Common myeloid progenitor, CD34-positive (primary cell): ENCODE results near the gene METTL15.

Experiments used
- CTCF ChIA-PET: fragments of 350-600 bp; sonication (Branson Sonifier 250); formaldehyde crosslinking; loops from one replicate; lab custom pipeline; 2021; ENCODE audit warnings: antibody characterized with exemption; lab: Charles Lee
- POLR2A ChIA-PET: fragments of 350-600 bp; sonication (Branson Sonifier 250); formaldehyde crosslinking; loops from one replicate; lab custom pipeline; 2021; ENCODE audit warnings: antibody characterized with exemption; lab: Charles Lee
- DNase-seq, 3 donors: peaks; one replicate each; pipeline versions ENCODE4 v3.0.0 to v3.0.0-alpha.2; 2013
- H3K27ac ChIP-seq, 2 experiments: 1 replicate in 1 of 2; 2 replicates in 1 of 2; pipeline ENCODE4 v1.7.0; 2013; ENCODE audit warnings: inconsistent platforms in 2 of 2, low read length in 2 of 2, mild to moderate bottlenecking in 2 of 2, low read depth in 1 of 2, moderate library complexity in 1 of 2; ENCODE audit not compliant: severe bottlenecking in 2 of 2, insufficient read depth in 1 of 2, poor library complexity in 1 of 2
- H3K27me3 ChIP-seq, 5 experiments: replicated peaks in 2 of 5; 1 replicate in 3 of 5; 2 replicates in 2 of 5; pipeline versions ENCODE4 v1.6.1 to v1.7.0; 2013; ENCODE audit warnings: low read length in 4 of 5, mild to moderate bottlenecking in 2 of 5, moderate library complexity in 2 of 5, inconsistent platforms in 1 of 5; ENCODE audit not compliant: insufficient read depth in 5 of 5, control insufficient read depth in 4 of 5
- H3K36me3 ChIP-seq, 4 experiments: 1 replicate in 2 of 4; 2 replicates in 2 of 4; pipeline versions ENCODE4 v1.6.1 to v1.7.0; 2013; ENCODE audit warnings: low read length in 3 of 4, control low read depth in 1 of 4, mild to moderate bottlenecking in 1 of 4; ENCODE audit not compliant: control insufficient read depth in 4 of 4, insufficient read depth in 4 of 4
- H3K4me1 ChIP-seq, 4 experiments: 1 replicate in 3 of 4; 2 replicates in 1 of 4; pipeline versions ENCODE4 v1.6.1 to v1.7.1; 2013; ENCODE audit warnings: low read length in 3 of 4, mild to moderate bottlenecking in 3 of 4, control low read depth in 1 of 4, inconsistent platforms in 1 of 4, moderate library complexity in 1 of 4; ENCODE audit not compliant: control insufficient read depth in 4 of 4, insufficient read depth in 4 of 4; ENCODE audit errors: control extremely low read depth in 1 of 4
- H3K4me3 ChIP-seq, 7 experiments: 1 replicate in 4 of 7; 2 replicates in 3 of 7; pipeline versions ENCODE4 v1.5.1 to v1.7.0; 2013; ENCODE audit warnings: mild to moderate bottlenecking in 7 of 7, low read length in 6 of 7, moderate library complexity in 6 of 7, inconsistent platforms in 2 of 7, low read depth in 2 of 7, control low read depth in 1 of 7; ENCODE audit not compliant: insufficient read depth in 4 of 7, control insufficient read depth in 1 of 7; ENCODE audit errors: extremely low read depth in 1 of 7
- H3K9me3 ChIP-seq, 5 experiments: 1 replicate in 4 of 5; 2 replicates in 1 of 5; pipeline versions ENCODE4 v1.6.1 to v1.7.1; 2013; ENCODE audit warnings: low read length in 4 of 5, mild to moderate bottlenecking in 2 of 5, inconsistent platforms in 1 of 5, low read depth in 1 of 5, moderate library complexity in 1 of 5; ENCODE audit not compliant: control insufficient read depth in 4 of 5, insufficient read depth in 2 of 5; ENCODE audit errors: control extremely low read depth in 1 of 5
- WGBS: methylation state at CpG from one replicate; pipeline ENCODE4 v1.1.5; 2013; ENCODE audit not compliant: insufficient coverage; 5-methylcytosine and 5-hydroxymethylcytosine counted together

METTL15 gene

GRCh38 chr11:28243581-28243980 lies 135.4 kb downstream of the METTL15 start:
- H3K4me1 ChIP-seq, result no peaks in the 10 kb centered on the region
- H3K36me3 ChIP-seq, result peaks cover 0 to 3% (median 0%) of the 10 kb centered on the region in 4 experiments
- ChIA-PET POLR2A (no interaction called here), CTCF (no interaction called here)
- H3K4me3 ChIP-seq, result no peak overlapping the region
- DNase-seq, result no peak
- H3K9me3 ChIP-seq, result peaks cover 0 to 5% (median 1%) of the 10 kb centered on the region in 5 experiments
- no peak overlapping the region for H3K27ac ChIP-seq
- WGBS, result no CpG with 5 or more reads among the region's 2 CpGs
- no peaks in the 10 kb centered on the region for H3K27me3 ChIP-seq

- ChIA-PET CTCF (no interaction called here), POLR2A (no interaction called here)
- Histone ChIP-seq H3K4me3 (no peak overlapping the region), H3K36me3 (peaks cover 0 to 3% (median 0%) of the 10 kb centered on the region in 4 experiments), H3K4me1 (no peaks in the 10 kb centered on the region), H3K27ac (no peak overlapping the region), H3K9me3 (peaks cover 0 to 5% (median 1%) of the 10 kb centered on the region in 5 experiments), H3K27me3 (no peaks in the 10 kb centered on the region)
- WGBS, result no CpG with 5 or more reads among the region's 2 CpGs
- DNase-seq, result no peak
Measured at GRCh38 chr11:28245131-28245530, 136.9 kb downstream of the METTL15 start.

- no peak overlapping the region for H3K4me3 ChIP-seq
- no peak for DNase-seq
- peaks cover 0 to 2% (median 0%) of the 10 kb centered on the region in 4 experiments for H3K4me1 ChIP-seq
- H3K36me3 ChIP-seq, result peaks cover 0 to 3% (median 1%) of the 10 kb centered on the region in 4 experiments
- ChIA-PET CTCF (no interaction called here), POLR2A (no interaction called here)
- no peak overlapping the region for H3K27ac ChIP-seq
- H3K27me3 ChIP-seq, result no peaks in the 10 kb centered on the region
- peaks cover 0 to 5% (median 1%) of the 10 kb centered on the region in 5 experiments for H3K9me3 ChIP-seq
Measured at GRCh38 chr11:28250192-28250591, 142.0 kb downstream of the METTL15 start.

- Histone ChIP-seq H3K27ac (no peak overlapping the region), H3K4me1 (peaks cover 0 to 2% (median 0%) of the 10 kb centered on the region in 4 experiments), H3K36me3 (peaks cover 0 to 3% (median 0%) of the 10 kb centered on the region in 4 experiments), H3K9me3 (peaks cover 0 to 12% (median 3%) of the 10 kb centered on the region in 5 experiments), H3K27me3 (no peaks in the 10 kb centered on the region), H3K4me3 (no peak overlapping the region)
- CTCF ChIA-PET, result no interaction called here
- 86% methylated on average over 1 of the region's 2 CpGs for WGBS
- POLR2A ChIA-PET, result no interaction called here
- no peak for DNase-seq
Measured at GRCh38 chr11:28251257-28251656, 143.1 kb downstream of the METTL15 start.

- H3K9me3 ChIP-seq, result peaks cover 0 to 18% (median 6%) of the 10 kb centered on the region in 5 experiments
- no peak overlapping the region for H3K4me3 ChIP-seq
- peaks cover 0 to 16% (median 3%) of the 10 kb centered on the region in 4 experiments for H3K36me3 ChIP-seq
- CTCF ChIA-PET, result no interaction called here
- no peak for DNase-seq
- no peak overlapping the region for H3K27ac ChIP-seq
- no peaks in the 10 kb centered on the region for H3K4me1 ChIP-seq
- POLR2A ChIA-PET, result no interaction called here
- H3K27me3 ChIP-seq, result no peaks in the 10 kb centered on the region
Measured at GRCh38 chr11:28257761-28258160, 149.6 kb downstream of the METTL15 start.

- ChIA-PET CTCF (interaction anchor here (0.8 kb wide), 1 partner anchor 19 kb away, joined by 4 read pairs; no protein-coding TSS in a partner anchor), POLR2A (no interaction called here)
Measured at GRCh38 chr11:28259177-28259843, 151.1 kb downstream of the METTL15 start.

GRCh38 chr11:28268925-28269324 lies 160.7 kb downstream of the METTL15 start:
- H3K9me3 ChIP-seq, result no peaks in the 10 kb centered on the region
- no peak overlapping the region for H3K4me3 ChIP-seq
- H3K27ac ChIP-seq, result no peak overlapping the region
- H3K27me3 ChIP-seq, result no peaks in the 10 kb centered on the region
- CTCF ChIA-PET, result interaction anchor here (1.3 kb wide), 1 partner anchor 15 kb away, joined by 3 read pairs; no protein-coding TSS in a partner anchor
- DNase-seq, result no peak
- H3K4me1 ChIP-seq, result no peaks in the 10 kb centered on the region
- no CpG with 5 or more reads among the region's 3 CpGs for WGBS
- H3K36me3 ChIP-seq, result no peaks in the 10 kb centered on the region
- POLR2A ChIA-PET, result no interaction called here

More at GRCh38 chr11:28259177-28259843, 151.1 kb downstream of the METTL15 start:
- H3K9me3 ChIP-seq, result peaks cover 0 to 17% (median 6%) of the 10 kb centered on the region in 5 experiments
- no peaks in the 10 kb centered on the region for H3K27me3 ChIP-seq
- no peak for DNase-seq
- no peak overlapping the region for H3K27ac ChIP-seq
- H3K36me3 ChIP-seq, result peaks cover 0 to 16% (median 2%) of the 10 kb centered on the region in 4 experiments
- no peaks in the 10 kb centered on the region for H3K4me1 ChIP-seq
- WGBS, result 83% methylated on average over 8 of the region's 8 CpGs
- H3K4me3 ChIP-seq, result no peak overlapping the region
